Retina (tissue), 1 donor: ENCODE measurements around the gene KCNN2.

Experiments used
- DNase-seq: peaks from one replicate; pipeline ENCODE4 v3.0.0-alpha.2; 2016

KCNN2 gene

GRCh38 chr5:114361724-114362196, at the start of gene KCNN2:
Gene KCNN2 (plus strand): TSS chr5:114362070. CDS start chr5:114362140, 70 bp downstream.
- DNase-seq, result peak; percentile 94

- DNase-seq, result no peak
Observed at GRCh38 chr5:114312658-114313057, 49.2 kb upstream of the KCNN2 start.

- no peak for DNase-seq
Observed at GRCh38 chr5:114314061-114314460, 47.8 kb upstream of the KCNN2 start.

- no peak for DNase-seq
Observed at GRCh38 chr5:114316167-114316566, 45.7 kb upstream of the KCNN2 start.

- no peak for DNase-seq
Observed at GRCh38 chr5:114317751-114318150, 44.1 kb upstream of the KCNN2 start.

- no peak for DNase-seq
Observed at GRCh38 chr5:114319236-114319635, 42.6 kb upstream of the KCNN2 start.

GRCh38 chr5:114319821-114320220, 42.0 kb upstream of the KCNN2 start:
- DNase-seq, result no peak

GRCh38 chr5:114324282-114324681, 37.6 kb upstream of the KCNN2 start:
- no peak for DNase-seq

- DNase-seq, result no peak
Observed at GRCh38 chr5:114325541-114325940, 36.3 kb upstream of the KCNN2 start.

- no peak for DNase-seq
Observed at GRCh38 chr5:114327474-114327873, 34.4 kb upstream of the KCNN2 start.

- DNase-seq, result no peak
Observed at GRCh38 chr5:114327987-114328386, 33.9 kb upstream of the KCNN2 start.

- no peak for DNase-seq
Observed at GRCh38 chr5:114330916-114331531, 30.8 kb upstream of the KCNN2 start.

GRCh38 chr5:114332493-114332892, 29.4 kb upstream of the KCNN2 start:
- no peak for DNase-seq

- DNase-seq, result no peak
Observed at GRCh38 chr5:114332925-114333324, 28.9 kb upstream of the KCNN2 start.

- DNase-seq, result no peak
Observed at GRCh38 chr5:114335391-114335790, 26.5 kb upstream of the KCNN2 start.

- DNase-seq, result no peak
Observed at GRCh38 chr5:114339108-114339507, 22.8 kb upstream of the KCNN2 start.

GRCh38 chr5:114346181-114346580, 15.7 kb upstream of the KCNN2 start:
- DNase-seq, result no peak

- DNase-seq, result no peak
Observed at GRCh38 chr5:114355086-114355830, 6.6 kb upstream of the KCNN2 start.

- DNase-seq, result no peak
Observed at GRCh38 chr5:114358329-114358728, 3.5 kb upstream of the KCNN2 start.

- DNase-seq, result no peak
Observed at GRCh38 chr5:114360357-114360756, 1.5 kb upstream of the KCNN2 start.

- DNase-seq, result peak; percentile 86
Observed at GRCh38 chr5:114360816-114361723, 800 bp upstream of the KCNN2 start.

GRCh38 chr5:114362197-114362976, 517 bp downstream of the KCNN2 start:
- DNase-seq, result peak; percentile 90
